NT2/D1 (cell line): ENCODE measurements around the gene KIRREL2.

Source experiments
- SUZ12 ChIP-seq: IDR thresholded peaks from 2 replicates; pipeline ENCODE4 v1.6.1; 2011; ENCODE audit not compliant: insufficient read length, insufficient read depth; ENCODE audit errors: extremely low read depth
- YY1 ChIP-seq: IDR thresholded peaks from 2 replicates; pipeline ENCODE4 v1.6.1; 2011; ENCODE audit not compliant: insufficient read length, insufficient read depth
- ZNF274 ChIP-seq: IDR thresholded peaks from 2 replicates; pipeline ENCODE4 v1.6.1; 2011; ENCODE audit warnings: mild to moderate bottlenecking, low read depth, low read length

DNA sequence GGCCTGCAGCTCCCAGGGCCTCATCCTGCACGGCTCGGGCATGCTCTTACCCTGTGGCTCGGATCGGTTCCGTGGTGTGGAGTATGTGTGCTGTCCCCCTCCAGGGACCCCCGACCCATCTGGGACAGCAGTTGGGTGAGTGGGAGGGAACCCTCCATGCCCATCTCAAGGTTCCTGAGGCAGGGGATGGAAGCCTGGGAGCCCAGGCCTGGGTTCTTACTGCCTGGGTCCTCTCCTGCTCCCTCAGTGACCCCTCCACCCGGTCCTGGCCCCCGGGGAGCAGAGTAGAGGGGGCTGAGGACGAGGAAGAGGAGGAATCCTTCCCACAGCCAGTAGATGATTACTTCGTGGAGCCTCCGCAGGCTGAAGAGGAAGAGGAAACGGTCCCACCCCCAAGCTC is 14.9 kb downstream of the KIRREL2 start:
- TF ChIP-seq SUZ12 (no peak), YY1 (no peak), ZNF274 (no peak)
